Measurements from ENCODE around the gene NAA80.
"Not testable (repeated sequence)": the region's sequence is repeated elsewhere in the genome, so short reads cannot be mapped to it uniquely, and the experiment has no call there.

NAA80 gene

GRCh38 chr3:50267280-50267913 is 31.8 kb downstream of the NAA80 start:
- peaks cover 16% of the 10 kb centered on the region for H3K27me3 Mint-ChIP-seq
- H3K4me3 Mint-ChIP-seq, result no peak overlapping the region
- no peaks in the 10 kb centered on the region for H3K4me1 Mint-ChIP-seq (ENCODE audit: low read depth)
- H3K36me3 Mint-ChIP-seq (ENCODE audit: low read depth), result no peaks in the 10 kb centered on the region
- H3K9me3 Mint-ChIP-seq, result no peaks in the 10 kb centered on the region
- H3K27ac Mint-ChIP-seq, result no peak overlapping the region

GRCh38 chr3:50266836-50267235 is 32.4 kb downstream of the NAA80 start:
- Mint-ChIP-seq H3K27ac (no peak overlapping the region), H3K36me3 (ENCODE audit: low read depth) (no peaks in the 10 kb centered on the region), H3K4me1 (ENCODE audit: low read depth) (no peaks in the 10 kb centered on the region), H3K4me3 (no peak overlapping the region), H3K27me3 (peaks cover 16% of the 10 kb centered on the region), H3K9me3 (no peaks in the 10 kb centered on the region)

GRCh38 chr3:50266017-50266416 is 33.2 kb downstream of the NAA80 start:
- Mint-ChIP-seq H3K27me3 (peaks cover 16% of the 10 kb centered on the region), H3K9me3 (no peaks in the 10 kb centered on the region), H3K4me3 (no peak overlapping the region), H3K4me1 (ENCODE audit: low read depth) (no peaks in the 10 kb centered on the region), H3K27ac (no peak overlapping the region), H3K36me3 (ENCODE audit: low read depth) (no peaks in the 10 kb centered on the region)

- Mint-ChIP-seq H3K36me3 (ENCODE audit: low read depth) (no peaks in the 10 kb centered on the region), H3K4me1 (ENCODE audit: low read depth) (no peaks in the 10 kb centered on the region), H3K27ac (no peak overlapping the region), H3K4me3 (no peak overlapping the region), H3K27me3 (peaks cover 16% of the 10 kb centered on the region), H3K9me3 (no peaks in the 10 kb centered on the region)
Observed at GRCh38 chr3:50265571-50265970, 33.6 kb downstream of the NAA80 start.

- Mint-ChIP-seq H3K4me3 (no peak overlapping the region), H3K27me3 (peaks cover 16% of the 10 kb centered on the region), H3K27ac (no peak overlapping the region)
Observed at GRCh38 chr3:50264964-50265485, 34.2 kb downstream of the NAA80 start.

GRCh38 chr3:50264383-50264963 is 34.7 kb downstream of the NAA80 start:
- H3K36me3 Mint-ChIP-seq (ENCODE audit: low read depth), result no peaks in the 10 kb centered on the region

More at GRCh38 chr3:50264964-50265485, 34.2 kb downstream of the NAA80 start:
- H3K9me3 Mint-ChIP-seq, result no peaks in the 10 kb centered on the region
- no peaks in the 10 kb centered on the region for H3K4me1 Mint-ChIP-seq (ENCODE audit: low read depth)
- H3K36me3 Mint-ChIP-seq (ENCODE audit: low read depth), result no peaks in the 10 kb centered on the region

GRCh38 chr3:50263478-50264382 is 35.5 kb downstream of the NAA80 start:
- H3K36me3 Mint-ChIP-seq (ENCODE audit: low read depth), result no peaks in the 10 kb centered on the region
- H3K9me3 Mint-ChIP-seq, result no peaks in the 10 kb centered on the region
- H3K27ac Mint-ChIP-seq, result no peak overlapping the region

More at GRCh38 chr3:50264383-50264963, 34.7 kb downstream of the NAA80 start:
- H3K9me3 Mint-ChIP-seq, result no peaks in the 10 kb centered on the region
- H3K4me3 Mint-ChIP-seq, result no peak overlapping the region
- no peak overlapping the region for H3K27ac Mint-ChIP-seq
- H3K27me3 Mint-ChIP-seq, result peaks cover 16% of the 10 kb centered on the region
- H3K4me1 Mint-ChIP-seq (ENCODE audit: low read depth), result peaks cover 4% of the 10 kb centered on the region

GRCh38 chr3:50262778-50263177 is 36.4 kb downstream of the NAA80 start:
- Mint-ChIP-seq H3K4me3 (no peak overlapping the region), H3K27ac (no peak overlapping the region), H3K4me1 (ENCODE audit: low read depth) (peaks cover 4% of the 10 kb centered on the region), H3K9me3 (no peaks in the 10 kb centered on the region), H3K27me3 (peaks cover 5% of the 10 kb centered on the region), H3K36me3 (ENCODE audit: low read depth) (no peaks in the 10 kb centered on the region)

More at GRCh38 chr3:50263478-50264382, 35.5 kb downstream of the NAA80 start:
- H3K27me3 Mint-ChIP-seq, result peaks cover 15% of the 10 kb centered on the region
- H3K4me1 Mint-ChIP-seq (ENCODE audit: low read depth), result peaks cover 4% of the 10 kb centered on the region
- no peak overlapping the region for H3K4me3 Mint-ChIP-seq

- not testable (repeated sequence) for H3K9me3 Mint-ChIP-seq; H3K4me1 Mint-ChIP-seq (ENCODE audit: low read depth); H3K36me3 Mint-ChIP-seq (ENCODE audit: low read depth); H3K27me3 Mint-ChIP-seq; H3K4me3 Mint-ChIP-seq; H3K27ac Mint-ChIP-seq
Observed at GRCh38 chr3:50262200-50262599, 37.0 kb downstream of the NAA80 start.

- Mint-ChIP-seq H3K27me3 (peaks cover 5% of the 10 kb centered on the region), H3K4me1 (ENCODE audit: low read depth) (peaks cover 4% of the 10 kb centered on the region), H3K36me3 (ENCODE audit: low read depth) (peaks cover 11% of the 10 kb centered on the region), H3K9me3 (no peaks in the 10 kb centered on the region), H3K27ac (no peak overlapping the region), H3K4me3 (no peak overlapping the region)
Observed at GRCh38 chr3:50261505-50261904, 37.7 kb downstream of the NAA80 start.

- Mint-ChIP-seq H3K27me3 (peaks cover 5% of the 10 kb centered on the region), H3K4me3 (peak overlapping the region; percentile 56), H3K27ac (no peak overlapping the region), H3K9me3 (no peaks in the 10 kb centered on the region), H3K4me1 (ENCODE audit: low read depth) (peaks cover 4% of the 10 kb centered on the region), H3K36me3 (ENCODE audit: low read depth) (peaks cover 14% of the 10 kb centered on the region)
Observed at GRCh38 chr3:50260942-50261441, 38.2 kb downstream of the NAA80 start.

GRCh38 chr3:50260027-50260941 is 38.9 kb downstream of the NAA80 start:
- no peaks in the 10 kb centered on the region for H3K9me3 Mint-ChIP-seq
- peak overlapping the region; percentile 56 for H3K4me3 Mint-ChIP-seq
- no peaks in the 10 kb centered on the region for H3K27me3 Mint-ChIP-seq
- H3K27ac Mint-ChIP-seq, result no peak overlapping the region
- peaks cover 14% of the 10 kb centered on the region for H3K36me3 Mint-ChIP-seq (ENCODE audit: low read depth)
- peaks cover 4% of the 10 kb centered on the region for H3K4me1 Mint-ChIP-seq (ENCODE audit: low read depth)

- H3K4me3 Mint-ChIP-seq, result peak overlapping the region; percentile 50
- peaks cover 14% of the 10 kb centered on the region for H3K36me3 Mint-ChIP-seq (ENCODE audit: low read depth)
- H3K27me3 Mint-ChIP-seq, result no peaks in the 10 kb centered on the region
- no peak overlapping the region for H3K27ac Mint-ChIP-seq
- H3K4me1 Mint-ChIP-seq (ENCODE audit: low read depth), result peaks cover 4% of the 10 kb centered on the region
- H3K9me3 Mint-ChIP-seq, result no peaks in the 10 kb centered on the region
Observed at GRCh38 chr3:50259432-50260026, 39.7 kb downstream of the NAA80 start.

- no peak overlapping the region for H3K4me3 Mint-ChIP-seq
- no peak overlapping the region for H3K27ac Mint-ChIP-seq
- H3K9me3 Mint-ChIP-seq, result no peaks in the 10 kb centered on the region
- H3K4me1 Mint-ChIP-seq (ENCODE audit: low read depth), result peaks cover 4% of the 10 kb centered on the region
- H3K27me3 Mint-ChIP-seq, result no peaks in the 10 kb centered on the region
- peaks cover 14% of the 10 kb centered on the region for H3K36me3 Mint-ChIP-seq (ENCODE audit: low read depth)
Observed at GRCh38 chr3:50258979-50259378, 40.2 kb downstream of the NAA80 start.
